ENCODE data around the gene ATG4B. TPM values are rescaled to one million over a fixed set of nuclear protein-coding genes. Genes with fewer than 3 reads are reported as not detected.

The ATG4B gene
- total and polyA plus RNA-seq, 2 of the 8 experiments (the other 6 are each of a cell fraction or from before 2014, with no cell fraction given) = 103 to 155 TPM

DNA sequence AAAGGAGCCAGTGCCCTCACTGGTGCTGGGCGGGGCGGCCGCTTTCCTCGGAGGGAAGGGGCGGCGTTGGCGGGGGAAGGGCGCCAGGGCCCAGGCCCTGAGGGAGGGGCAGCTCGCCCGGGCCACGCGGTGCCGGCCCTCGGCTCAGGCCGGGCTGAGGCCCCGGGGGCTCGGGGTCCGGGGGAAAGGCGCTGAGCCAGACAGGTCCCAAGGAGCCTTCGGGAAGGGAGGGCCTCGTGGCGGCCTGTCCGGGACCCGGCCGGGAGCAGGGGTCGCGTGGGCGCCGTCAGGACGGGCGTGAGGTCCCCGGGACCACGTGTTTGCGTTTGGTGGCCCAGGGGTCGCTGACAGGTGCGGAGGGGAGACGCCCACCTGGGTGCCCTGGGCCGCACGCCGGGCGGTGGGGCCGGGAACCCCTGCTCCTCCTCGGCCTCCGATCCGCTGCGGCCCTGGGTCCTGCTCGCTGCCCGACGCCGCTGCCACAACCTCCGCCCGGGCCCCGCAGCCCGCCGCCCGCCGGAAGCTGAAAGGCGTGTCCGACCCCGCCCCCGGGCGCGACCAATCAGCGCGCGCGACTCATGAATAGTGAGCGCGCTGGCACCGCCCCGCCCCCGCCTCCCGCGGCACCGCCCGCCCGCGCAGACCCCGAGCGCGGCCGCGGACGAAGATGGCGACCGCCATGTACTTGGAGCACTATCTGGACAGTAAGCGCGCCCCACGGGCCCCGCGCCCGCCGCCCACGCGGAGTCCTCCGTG, 64.1 kb downstream of the ATG4B start, which contains the start of gene ING5 (continued):
- TF ChIP-seq POLR2A (IDR thresholded peaks at IDR 0.05; ENCODE audit: control extremely low read depth in 1 of 2, low read depth in 2 of 2, low read length in 2 of 2) (peak; percentile 92 to 97), MAFK (IDR thresholded peaks at IDR 0.05; ENCODE audit: low read depth, low read length) (no peak), YY1 (IDR thresholded peaks at IDR 0.05; ENCODE audit: low read depth, low read length) (peak; percentile 85), BRCA1 (IDR thresholded peaks at IDR 0.05; ENCODE audit: low read depth, low read length) (no peak), EP300 (IDR thresholded peaks at IDR 0.05; ENCODE audit: borderline replicate concordance in 1 of 2, low read depth in 2 of 2, low read length in 2 of 2) (0 out of 3 replicates have a peak, but pooled peaks of 1 of the 2 experiments have one; percentile 39), SP1 (IDR thresholded peaks at IDR 0.05; ENCODE audit: low read depth, low read length) (peak; percentile 54; the same call in 1 of the 2 replicates), SAP30 (IDR thresholded peaks at IDR 0.05; ENCODE audit: insufficient read depth, insufficient replicate concordance, low read length) (no peak), HDAC6 (IDR thresholded peaks at IDR 0.05; ENCODE audit: low read depth, low read length) (no peak), KDM5A (IDR thresholded peaks at IDR 0.05; ENCODE audit: low read length) (no peak), RNF2 (IDR thresholded peaks at IDR 0.05; ENCODE audit: borderline replicate concordance, low read depth, low read length, missing control alignments, poor library complexity, severe bottlenecking) (no peak), FOSL1 (IDR thresholded peaks at IDR 0.05; ENCODE audit: insufficient read depth, low read depth, low read length) (no peak), JUND (IDR thresholded peaks at IDR 0.05; ENCODE audit: low read length) (peak; percentile 2; the same call in 1 of the 2 replicates), TBP (IDR thresholded peaks at IDR 0.05; ENCODE audit: low read depth, low read length) (peak; percentile 64; the same call in 1 of the 2 replicates), GABPA (IDR thresholded peaks at IDR 0.05; ENCODE audit: borderline replicate concordance, insufficient read depth, low read length) (no peak), POU5F1 (IDR thresholded peaks at IDR 0.05; ENCODE audit: low read depth, low read length) (no peak), TEAD4 (IDR thresholded peaks at IDR 0.05; ENCODE audit: low read depth, low read length) (no peak), SUZ12 (IDR thresholded peaks at IDR 0.05; ENCODE audit: low read length) (no peak), GTF2F1 (IDR thresholded peaks at IDR 0.05; ENCODE audit: borderline replicate concordance, low read depth, low read length) (no peak)
- TF ChIP-seq, protein P1, sequence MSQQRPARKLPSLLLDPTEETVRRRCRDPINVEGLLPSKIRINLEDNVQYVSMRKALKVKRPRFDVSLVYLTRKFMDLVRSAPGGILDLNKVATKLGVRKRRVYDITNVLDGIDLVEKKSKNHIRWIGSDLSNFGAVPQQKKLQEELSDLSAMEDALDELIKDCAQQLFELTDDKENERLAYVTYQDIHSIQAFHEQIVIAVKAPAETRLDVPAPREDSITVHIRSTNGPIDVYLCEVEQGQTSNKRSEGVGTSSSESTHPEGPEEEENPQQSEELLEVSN (IDR thresholded peaks at IDR 0.05) = no peak; the same call in 1 of the 2 replicates
- TF ChIP-seq, protein P2, sequence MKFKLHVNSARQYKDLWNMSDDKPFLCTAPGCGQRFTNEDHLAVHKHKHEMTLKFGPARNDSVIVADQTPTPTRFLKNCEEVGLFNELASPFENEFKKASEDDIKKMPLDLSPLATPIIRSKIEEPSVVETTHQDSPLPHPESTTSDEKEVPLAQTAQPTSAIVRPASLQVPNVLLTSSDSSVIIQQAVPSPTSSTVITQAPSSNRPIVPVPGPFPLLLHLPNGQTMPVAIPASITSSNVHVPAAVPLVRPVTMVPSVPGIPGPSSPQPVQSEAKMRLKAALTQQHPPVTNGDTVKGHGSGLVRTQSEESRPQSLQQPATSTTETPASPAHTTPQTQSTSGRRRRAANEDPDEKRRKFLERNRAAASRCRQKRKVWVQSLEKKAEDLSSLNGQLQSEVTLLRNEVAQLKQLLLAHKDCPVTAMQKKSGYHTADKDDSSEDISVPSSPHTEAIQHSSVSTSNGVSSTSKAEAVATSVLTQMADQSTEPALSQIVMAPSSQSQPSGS (IDR thresholded peaks at IDR 0.05; ENCODE audit: low read length) = no peak
- TF ChIP-seq, protein P3, sequence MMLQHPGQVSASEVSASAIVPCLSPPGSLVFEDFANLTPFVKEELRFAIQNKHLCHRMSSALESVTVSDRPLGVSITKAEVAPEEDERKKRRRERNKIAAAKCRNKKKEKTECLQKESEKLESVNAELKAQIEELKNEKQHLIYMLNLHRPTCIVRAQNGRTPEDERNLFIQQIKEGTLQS (IDR thresholded peaks at IDR 0.05; ENCODE audit: insufficient read depth, low read depth, low read length) = no peak

Data from H1 (cell line).